NCI-H2107 treated with DMSO at 0.1 percent for 48 hours (cell line): Measurements from ENCODE around the gene GDF15.

Experiments
- DNase-seq: peaks from one replicate; lab custom pipeline; 2025; ENCODE audit not compliant: unreplicated experiment; lab: John Stamatoyannopoulos, UW

The GDF15 gene

GRCh38 chr19:18417250-18418028 is 31.5 kb downstream of the GDF15 start:
- DNase-seq: no peak

DNA sequence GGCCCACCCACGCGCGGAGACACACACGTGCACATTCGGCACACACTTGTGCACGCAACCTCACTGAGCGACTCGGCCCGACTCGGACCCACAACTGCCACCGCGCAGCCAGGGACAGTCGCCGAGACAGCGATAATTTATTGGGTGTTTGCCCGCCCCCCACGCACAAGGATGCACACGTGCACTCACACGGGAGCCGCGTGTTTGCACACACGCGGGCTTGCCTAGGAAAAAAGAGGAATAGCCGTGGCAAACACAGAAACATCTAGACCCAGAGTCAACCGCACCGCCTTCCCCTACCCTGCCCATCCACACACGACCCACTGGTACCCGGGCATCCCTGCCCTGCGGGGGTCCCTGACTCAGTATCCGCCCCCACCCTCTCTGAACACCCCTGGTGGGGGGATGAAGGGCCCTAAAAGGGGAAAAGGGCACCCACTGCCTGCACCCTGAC is 32.1 kb downstream of the GDF15 start:
- no peak for DNase-seq

GRCh38 chr19:18418483-18419194 is 32.7 kb downstream of the GDF15 start:
- no peak for DNase-seq

DNA sequence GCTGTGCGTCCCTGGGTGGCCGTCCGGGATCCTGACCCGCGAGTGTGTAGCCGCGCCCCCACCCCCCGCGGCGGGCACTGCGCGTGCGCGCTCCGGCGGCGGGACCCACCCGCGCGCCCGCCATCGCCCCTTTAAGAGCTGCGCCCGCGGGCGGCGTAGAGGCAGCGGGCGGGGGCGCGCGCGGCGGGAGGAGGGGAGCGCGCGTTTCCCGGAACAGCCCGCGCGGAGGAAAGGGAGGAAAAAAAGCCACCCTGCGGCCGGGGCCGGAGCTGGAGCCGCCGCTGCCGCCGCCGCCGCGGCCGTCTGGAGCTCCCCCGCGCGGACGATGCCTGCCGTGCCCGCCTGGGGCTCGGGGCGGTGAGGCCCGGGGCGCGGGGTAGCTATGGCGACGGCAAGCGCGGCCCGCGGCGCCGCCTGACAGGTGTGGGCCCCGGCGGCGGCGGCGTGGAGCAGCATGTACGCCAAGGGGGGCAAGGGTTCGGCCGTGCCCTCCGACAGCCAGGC is 33.3 kb downstream of the GDF15 start, which contains the start of gene SSBP4:
TSS of gene SSBP4 (plus strand) at position 204 of the 504 bp plus-strand sequence. CDS start at position 455, 251 bp downstream.
- DNase-seq: peak; percentile 17

DNA sequence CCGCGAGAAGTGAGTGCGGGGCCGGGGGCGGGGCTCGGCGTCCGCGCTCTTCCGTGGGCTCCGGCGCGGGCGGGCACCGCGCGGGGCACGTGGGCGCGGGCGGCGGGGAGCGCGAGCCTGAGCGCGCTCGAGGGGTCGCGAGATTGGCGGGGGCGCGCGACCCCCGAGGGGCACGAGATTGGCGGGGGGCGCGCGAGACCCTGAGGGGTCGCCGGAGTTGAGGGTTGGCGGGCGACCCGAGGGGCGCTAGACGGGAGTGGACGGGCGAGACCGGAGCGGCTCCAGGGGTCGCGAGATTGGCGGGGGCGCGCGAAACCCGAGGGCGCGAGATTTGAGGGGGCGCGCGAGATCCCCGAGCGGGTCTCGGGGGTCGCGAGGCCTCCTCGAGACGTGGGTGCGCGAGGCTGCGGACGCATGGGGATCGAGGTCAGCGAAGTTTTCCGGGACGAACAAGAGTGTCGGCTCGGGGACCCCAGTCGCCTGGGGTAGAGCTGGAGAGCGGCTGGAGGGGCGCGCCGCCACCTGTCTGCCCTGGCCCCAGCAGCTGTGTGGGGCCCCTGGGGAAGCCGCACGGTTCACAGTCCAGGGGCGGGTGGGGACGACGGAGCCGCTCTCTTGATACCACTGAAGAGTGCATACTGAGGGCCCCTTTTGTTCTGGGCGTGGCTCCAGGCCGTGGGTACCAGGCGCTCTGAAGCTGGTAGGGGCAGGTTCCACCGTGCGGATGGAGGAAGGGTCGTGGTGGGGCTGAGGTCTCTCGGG is 33.9 kb downstream of the GDF15 start:
- no peak for DNase-seq

DNA sequence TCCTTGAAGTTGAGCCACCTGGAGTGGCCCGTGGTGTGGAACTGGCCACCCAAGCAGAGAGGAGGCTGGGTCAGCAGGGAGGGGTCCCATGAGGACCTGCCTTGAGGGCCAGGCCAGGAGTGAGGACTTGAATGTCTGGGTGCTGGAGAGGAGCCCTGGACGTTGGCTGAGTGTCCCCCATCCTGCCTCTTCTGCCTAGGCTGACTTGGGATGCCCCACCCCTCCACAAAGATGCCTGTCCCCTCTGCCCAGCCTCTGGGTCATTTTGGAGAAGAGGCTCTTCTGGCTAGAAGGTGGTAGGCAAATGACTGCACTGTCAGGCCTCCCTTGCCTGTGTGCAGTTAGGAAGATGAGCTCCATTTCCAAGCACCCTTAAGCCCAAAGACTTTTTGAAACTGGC is 35.0 kb downstream of the GDF15 start:
- no peak for DNase-seq

GRCh38 chr19:18421371-18421959 is 35.5 kb downstream of the GDF15 start:
- DNase-seq: no peak

DNA sequence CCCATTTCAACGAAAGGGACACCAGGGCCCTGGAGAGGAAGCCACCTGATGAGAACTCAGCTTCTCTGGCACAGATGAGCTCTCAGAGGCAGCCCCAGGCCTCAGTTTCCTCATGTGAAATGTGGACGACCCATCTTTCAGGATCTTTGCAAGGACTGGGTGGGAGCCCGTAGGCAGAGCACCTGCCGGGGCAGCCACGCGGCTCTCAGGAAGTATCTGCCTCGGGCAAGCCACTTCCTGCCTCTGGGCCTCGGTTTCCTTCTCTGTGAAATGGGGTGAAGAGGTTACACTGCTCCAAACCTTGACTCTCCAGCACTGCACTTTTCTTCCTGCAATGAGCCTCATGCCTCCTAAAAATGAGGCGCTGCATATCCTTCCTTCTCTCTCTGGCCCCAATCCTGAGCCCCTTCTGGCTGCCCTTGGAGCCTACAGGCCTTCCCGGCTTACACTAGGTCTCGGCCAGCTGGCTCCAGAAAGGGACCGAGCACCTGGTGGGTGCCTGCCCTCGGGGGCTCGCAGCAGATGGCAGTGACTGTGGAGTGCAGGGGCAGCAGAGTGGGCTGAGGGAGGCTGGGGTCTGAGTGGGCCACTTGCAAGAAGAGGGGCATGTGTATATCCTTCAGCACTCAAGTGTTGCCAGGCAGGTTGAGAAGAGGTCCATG is 36.7 kb downstream of the GDF15 start:
- DNase-seq: no peak

DNA sequence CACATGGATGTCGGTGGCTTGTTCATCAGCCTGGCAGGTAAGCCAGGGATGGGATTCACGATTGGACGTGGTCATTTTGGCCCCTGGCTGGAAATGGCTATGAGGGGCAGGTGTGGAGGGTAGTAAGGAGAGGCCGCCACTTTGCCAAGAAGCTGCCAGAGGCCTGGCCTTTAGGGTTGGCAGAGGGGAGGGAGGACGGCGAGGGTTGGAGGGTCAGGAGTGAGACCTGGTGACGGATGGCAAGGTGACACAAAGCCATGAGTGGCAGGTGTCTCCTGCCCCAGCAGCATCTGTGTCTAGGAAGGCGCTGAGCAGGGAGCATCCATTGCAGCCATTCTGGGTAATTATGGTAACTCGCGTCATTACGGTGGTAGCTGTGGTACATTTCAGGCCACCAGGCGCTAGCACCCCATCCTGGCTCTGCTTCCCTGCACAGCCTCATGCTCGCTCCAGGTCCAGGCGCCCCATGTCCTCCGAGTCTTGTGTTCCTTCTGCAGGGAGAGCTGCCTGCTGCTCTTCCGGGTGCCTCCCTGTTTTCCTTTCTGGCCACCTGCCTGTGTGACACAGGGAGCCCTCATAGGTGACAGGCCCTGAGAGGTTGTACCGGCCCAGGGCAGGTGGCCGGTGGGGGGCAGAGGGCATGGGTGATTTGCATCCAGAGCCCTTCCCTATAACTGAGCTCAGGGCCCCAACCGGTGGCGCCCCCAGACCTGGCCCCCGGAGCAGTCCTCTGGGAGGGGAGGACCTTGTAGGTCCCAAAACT is 37.5 kb downstream of the GDF15 start:
- DNase-seq: no peak

DNA sequence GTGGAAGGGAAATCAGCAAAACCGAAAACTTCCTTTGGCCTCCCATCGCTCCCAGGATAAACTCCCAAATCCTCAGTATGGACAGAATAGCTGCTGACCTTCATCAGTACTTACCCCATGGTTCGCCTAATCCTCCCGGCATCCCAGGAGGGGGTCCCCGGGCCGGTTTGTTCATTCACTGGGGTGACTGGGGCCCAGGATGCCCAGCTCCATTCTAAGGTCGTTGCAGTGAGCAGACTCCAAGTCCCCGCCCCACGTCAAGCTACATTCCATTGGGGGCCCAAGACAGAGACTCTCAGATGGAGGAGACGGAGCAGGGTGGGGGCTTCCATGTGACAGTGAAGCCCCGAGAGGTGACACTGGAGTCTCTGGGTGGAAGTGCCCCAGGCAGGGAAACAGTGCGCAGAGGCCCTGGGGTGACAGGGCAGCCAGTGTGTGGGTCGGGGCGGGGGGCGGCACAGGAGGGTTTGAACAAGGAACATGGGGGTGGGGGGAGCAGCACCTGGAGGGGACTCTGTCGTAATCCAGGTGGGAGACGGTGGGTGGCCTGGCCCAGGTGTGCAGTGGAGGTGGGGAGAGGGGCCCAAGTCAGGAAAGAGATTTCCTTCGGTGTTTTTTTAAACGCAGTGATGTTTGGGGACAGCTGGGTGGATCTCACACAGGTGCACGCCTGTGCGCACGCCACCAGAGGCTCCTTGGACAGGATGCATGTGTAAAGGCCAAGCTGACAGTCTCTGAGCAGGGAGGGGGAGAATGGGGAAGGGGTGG is 38.3 kb downstream of the GDF15 start:
- no peak for DNase-seq

GRCh38 chr19:18424890-18425514 is 39.0 kb downstream of the GDF15 start:
- no peak for DNase-seq

DNA sequence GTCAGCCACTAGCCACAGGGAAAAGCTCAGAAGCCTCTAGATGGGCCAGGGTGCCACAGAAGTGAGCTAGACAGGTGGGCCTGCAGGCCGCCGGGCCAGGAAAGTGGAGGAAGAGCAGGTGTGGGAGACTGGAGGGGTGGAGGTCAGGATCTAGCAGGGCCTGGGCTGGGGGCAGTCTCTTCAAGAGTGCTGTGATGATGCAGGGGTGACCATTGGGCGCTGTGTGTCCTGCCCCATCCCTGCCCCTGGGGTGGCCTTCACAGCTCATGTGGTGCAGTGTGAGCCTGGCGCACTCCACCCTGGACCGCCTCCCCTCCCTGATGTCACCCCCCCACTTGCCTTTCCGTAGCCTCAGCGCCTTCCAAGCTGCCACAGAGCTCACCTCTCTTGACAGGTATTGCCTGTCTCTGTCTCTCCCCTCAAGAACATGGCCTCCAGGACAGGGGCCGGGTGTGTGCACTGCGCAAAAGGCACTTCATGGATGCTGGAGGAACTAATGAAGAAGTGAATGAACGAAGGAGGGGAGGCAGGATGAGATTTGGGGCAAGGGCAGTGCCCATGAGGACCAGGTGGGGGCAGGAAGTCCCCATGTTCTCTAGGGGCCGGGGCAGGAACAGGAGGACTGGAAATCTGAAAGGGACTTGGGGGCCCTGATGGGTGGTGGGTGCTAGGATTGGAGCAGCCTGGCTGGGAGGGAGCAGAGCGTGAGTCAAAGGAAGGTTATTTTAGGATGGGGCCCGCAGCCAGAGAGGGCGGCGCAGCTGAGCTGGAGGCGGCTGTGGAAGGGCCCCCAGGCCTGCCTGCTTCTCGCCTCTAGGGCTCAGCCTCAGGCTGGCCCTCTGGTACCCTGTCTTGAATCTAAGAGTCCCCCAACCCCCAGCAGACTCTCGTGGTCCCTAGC is 39.8 kb downstream of the GDF15 start:
- no peak for DNase-seq

DNA sequence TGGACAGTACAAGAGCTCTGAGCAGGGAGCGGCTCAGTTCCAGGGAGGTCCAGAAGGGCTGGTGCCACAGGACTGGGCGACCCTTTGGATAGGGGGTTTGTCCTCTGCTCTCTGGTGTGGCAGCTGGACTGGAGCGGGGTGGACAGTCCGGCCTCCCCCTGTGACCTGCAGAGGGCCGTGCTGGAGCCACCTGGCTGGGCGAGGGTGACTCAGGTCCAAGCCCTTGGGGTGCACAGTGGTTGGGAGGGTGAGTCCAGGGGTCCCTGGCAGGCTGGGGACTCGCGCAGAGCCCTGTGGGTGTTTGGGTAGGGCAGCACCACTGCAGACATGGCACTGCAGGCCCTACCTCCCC is 40.4 kb downstream of the GDF15 start:
- DNase-seq: no peak

GRCh38 chr19:18427080-18427742 is 41.3 kb downstream of the GDF15 start:
- no peak for DNase-seq

GRCh38 chr19:18427743-18428113 is 41.8 kb downstream of the GDF15 start:
- DNase-seq: no peak

GRCh38 chr19:18428173-18428786 is 42.3 kb downstream of the GDF15 start:
- DNase-seq: no peak
